HG02852 (cell line): ENCODE results near the gene LNX2.
A peak's percentile ranks its signal among the peaks of the same experiment; 100 is the strongest.
"Not testable (repeated sequence)": the region's sequence is repeated elsewhere in the genome, so short reads cannot be mapped to it uniquely, and the experiment has no call there.

Source experiments
- ATAC-seq: cut with Tn5 transposase; IDR thresholded peaks from one replicate; pipeline ENCODE4 v1.9.1; 2021; ENCODE audit warnings: mild to moderate bottlenecking, moderate library complexity; ENCODE audit not compliant: unreplicated experiment

LNX2 gene

GRCh38 chr13:27638001-27638400, 17.7 kb upstream of the LNX2 start:
- ATAC-seq: no peak

DNA sequence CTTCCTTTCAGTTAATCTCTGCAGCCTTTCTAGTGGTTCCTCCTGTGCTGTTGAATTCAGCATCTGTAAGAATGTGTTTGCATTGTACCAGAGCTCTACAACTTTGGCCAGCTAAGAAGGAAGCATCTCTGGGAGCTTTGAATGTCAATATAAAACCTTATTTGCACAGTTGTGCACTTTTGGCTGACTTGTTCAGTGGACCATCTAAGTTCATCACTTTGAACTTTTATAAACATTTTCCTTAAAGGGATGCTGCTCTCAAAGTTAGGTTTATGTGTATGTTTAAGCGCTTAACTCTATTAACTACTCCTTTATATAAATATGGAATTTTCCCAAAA, 16.9 kb upstream of the LNX2 start:
- no peak for ATAC-seq

GRCh38 chr13:27636589-27637288, 16.4 kb upstream of the LNX2 start:
- no peak for ATAC-seq

DNA sequence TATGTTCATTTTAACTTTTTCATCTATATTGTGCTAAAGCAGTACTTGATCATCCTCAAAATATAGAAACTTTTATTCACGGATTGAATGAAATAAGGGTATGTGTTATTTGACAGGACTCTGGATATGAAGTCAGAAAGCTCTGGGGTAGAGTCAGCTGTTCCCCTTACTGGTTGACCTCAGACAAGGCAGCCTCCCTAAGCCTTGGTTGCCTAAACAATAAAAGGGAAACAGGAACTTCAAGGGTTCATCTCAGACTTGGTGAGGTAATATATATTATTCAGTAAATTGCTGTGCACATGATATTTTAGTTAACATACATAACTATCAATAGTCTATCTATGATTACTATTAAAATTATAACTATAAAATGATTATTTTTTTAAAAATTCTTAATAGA, 14.9 kb upstream of the LNX2 start:
- ATAC-seq: no peak

DNA sequence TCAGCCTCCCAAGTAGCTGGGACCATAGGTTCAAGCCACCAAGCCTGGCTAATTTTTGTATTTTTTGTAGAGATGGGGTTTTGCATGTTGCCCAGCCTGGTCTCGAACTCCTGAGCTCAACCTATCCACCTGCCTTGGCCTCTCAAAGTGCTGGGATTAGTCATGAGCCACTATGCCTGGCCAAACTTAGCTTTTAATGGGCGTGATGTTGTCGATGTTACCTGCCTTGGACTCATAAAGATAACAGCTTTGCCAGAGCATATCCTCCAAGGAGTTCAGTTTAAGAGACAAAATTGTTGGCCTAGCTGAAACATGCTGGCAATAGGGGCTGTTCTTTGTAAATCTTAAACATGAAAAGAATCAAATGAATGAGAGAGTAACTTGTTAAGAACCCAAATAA, 14.5 kb upstream of the LNX2 start:
- no peak for ATAC-seq

- ATAC-seq: no peak
Measured at GRCh38 chr13:27634231-27634630, 13.9 kb upstream of the LNX2 start.

GRCh38 chr13:27632648-27633047, 12.3 kb upstream of the LNX2 start:
- no peak for ATAC-seq

GRCh38 chr13:27632214-27632613, 11.9 kb upstream of the LNX2 start:
- no peak for ATAC-seq

DNA sequence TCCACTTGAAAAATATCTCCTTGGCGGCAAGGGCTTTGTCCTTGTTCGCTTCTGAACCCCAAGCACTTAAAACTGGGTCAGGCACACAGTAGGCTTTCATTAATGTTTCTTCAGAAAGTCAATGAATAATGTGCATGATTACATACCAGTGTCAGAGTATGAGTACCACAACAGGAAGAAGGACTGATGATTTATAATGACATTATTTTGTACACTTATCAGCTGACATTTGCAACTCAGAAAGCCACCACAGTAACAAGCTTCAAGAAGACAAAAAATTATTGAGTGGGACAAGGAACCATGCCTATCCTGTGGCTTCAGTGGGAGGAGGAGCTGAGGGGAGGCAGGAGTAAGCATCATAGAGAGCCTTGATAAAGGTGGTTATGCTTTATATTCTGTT, 11.3 kb upstream of the LNX2 start:
- ATAC-seq: no peak

- ATAC-seq: no peak
Measured at GRCh38 chr13:27631156-27631555, 10.8 kb upstream of the LNX2 start.

DNA sequence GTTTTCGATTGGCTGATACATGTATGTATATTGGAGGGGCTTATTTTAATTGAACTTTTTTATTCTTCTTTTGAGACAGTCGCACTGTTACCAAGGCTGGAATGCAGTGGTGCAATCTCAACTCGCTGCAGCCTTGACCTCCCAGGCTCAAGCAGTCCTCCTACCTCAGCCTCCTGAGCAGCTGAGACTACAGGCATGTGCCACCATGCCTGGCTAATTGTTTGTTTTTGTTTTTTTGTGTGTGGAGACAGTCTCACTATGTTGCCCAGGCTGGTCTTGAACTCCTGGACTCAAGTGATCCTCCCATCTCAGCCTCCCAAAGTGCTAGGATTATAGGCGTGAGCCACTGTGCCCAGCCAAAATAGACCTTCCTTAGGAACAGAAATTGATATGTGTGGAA, 8.4 kb upstream of the LNX2 start:
- ATAC-seq: not testable (repeated sequence)

DNA sequence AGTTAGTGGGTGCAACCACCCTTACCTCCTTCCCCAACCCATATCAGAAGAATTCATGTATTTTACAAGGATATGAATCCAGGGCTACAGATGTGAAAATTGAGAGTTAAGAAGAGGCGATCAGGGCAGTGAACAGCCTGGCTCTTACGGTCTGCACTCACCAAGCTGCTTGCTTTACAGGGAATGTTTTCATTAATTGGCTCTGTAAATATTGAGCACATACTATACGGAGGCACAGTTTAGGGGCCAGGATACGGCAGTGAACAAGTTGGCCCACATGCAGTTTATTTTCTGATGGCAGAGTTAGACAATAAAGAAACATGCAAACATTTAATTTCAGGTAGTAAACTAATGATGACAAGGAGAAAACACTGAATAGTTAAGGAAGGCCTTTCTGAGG, 7.8 kb upstream of the LNX2 start:
- ATAC-seq: no peak

- ATAC-seq: no peak
Measured at GRCh38 chr13:27627380-27627779, 7.1 kb upstream of the LNX2 start.

DNA sequence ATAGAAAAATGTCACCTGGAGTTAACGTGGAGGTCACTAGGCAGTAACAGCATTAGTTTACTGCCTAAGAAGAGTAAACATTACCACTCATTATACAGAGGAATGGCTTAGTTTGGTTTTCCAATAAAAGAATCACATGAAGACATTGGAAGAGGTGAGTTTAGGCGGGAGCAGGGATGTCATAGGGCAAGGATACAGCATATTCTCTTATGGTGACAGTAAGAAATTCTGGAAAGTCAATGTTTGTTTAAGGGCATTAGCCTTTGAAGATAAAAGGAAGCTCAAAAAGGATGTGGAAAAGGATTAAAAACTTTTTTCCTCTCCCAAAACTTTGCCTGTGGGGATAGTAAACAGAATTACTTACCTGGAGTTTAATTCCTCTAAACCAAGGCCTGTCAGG, 5.5 kb upstream of the LNX2 start:
- no peak for ATAC-seq

DNA sequence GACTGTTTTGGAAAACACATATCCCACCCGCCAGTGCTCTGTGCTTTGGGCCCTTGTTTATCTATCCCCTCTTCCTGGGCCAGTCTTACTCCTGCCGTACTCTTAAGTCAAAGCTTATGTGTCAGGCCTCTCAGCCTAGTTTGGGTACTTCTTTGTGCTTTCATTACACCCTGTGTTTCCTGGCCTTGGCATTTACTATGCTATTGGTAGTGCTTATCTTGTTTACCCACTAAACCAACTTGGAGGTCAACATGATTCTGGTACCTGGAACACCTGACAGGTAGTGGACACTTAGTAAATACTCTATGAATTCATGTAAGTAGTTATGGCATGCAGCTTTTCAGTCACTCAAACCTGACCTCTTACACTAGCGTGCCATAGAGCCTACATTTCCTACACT, 3.7 kb upstream of the LNX2 start:
- no peak for ATAC-seq

DNA sequence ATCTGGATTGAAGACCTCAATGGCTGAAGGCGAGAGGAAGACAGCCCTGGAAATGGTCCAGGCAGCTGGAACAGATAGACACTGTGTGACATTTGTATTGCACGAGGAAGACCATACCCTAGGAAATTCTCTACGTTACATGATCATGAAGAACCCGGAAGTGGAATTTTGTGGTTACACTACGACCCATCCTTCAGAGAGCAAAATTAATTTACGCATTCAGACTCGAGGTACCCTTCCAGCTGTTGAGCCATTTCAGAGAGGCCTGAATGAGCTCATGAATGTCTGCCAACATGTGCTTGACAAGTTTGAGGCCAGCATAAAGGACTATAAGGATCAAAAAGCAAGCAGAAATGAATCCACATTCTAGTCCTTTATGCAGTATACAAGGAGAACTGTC, 2.6 kb upstream of the LNX2 start:
- ATAC-seq: no peak

DNA sequence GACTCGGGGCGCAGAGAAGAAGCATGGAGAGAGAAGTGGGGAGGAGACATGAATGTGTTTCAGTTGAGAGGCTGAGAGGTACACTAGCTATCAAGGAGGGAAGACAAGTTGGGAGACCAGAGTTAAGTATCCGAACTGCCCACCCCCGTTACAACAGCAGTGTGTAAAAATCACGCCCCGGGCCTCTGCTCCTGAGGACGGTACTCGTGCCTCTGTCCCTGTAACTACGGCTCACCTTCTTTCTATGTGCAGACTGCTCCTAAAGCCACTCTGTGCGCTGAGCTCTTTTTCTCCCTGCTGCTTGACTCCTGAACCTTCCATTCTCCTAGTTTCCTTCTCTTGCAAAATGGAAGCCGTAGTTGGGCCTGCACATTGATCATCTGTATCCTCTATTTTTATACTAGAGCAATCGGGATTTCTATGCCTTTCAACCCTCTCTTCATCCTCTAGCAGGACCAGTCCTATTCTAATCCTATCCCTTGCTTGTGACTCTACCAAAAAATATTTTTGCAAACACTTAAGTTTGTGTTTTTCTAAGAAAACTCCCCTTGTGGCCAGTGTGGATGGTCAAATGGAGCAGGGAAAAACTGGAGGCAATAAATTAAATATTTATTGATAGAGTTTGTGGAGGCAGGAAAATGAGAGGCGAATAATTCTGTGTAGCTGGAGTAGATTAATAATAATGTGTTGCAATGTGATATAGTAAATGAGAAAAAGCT, 1.9 kb upstream of the LNX2 start:
- ATAC-seq: peak; percentile 0

DNA sequence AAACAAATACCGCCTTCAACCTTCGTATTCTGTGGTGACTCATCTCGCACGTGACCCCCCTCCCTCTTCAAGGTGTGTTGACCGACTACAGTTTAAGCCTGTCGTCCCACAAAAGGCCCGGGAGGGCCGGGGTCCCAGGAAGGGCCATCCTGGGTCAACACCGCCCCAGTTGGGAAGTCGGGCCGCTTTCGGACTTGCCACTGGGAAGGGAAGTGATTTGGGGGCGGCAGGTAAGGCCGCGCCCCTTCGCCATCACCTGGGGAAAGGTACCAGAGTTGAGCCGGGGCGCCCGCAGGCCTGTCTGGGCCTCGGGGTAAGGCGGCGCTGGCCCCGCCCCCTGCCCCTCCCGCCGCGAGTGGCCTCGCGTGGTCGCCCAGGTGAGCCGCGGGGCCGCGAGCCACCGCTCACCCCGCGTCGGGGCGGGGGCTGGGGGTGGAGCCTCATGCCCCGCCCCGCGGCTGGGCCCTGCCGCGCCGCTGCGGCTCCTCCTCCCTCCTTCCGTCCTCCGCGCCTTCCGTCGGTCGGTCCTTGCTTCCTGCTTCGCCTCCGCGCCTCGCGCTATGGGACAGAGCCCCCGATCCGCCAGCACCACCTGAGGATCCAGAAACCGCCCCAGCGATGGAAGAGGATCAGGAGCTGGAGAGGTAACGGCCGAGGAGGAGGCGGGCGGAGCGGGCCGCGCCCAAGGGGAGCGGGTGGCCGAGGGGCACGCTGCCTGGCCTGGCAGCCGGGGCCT, 1.2 kb upstream of the LNX2 start, which contains the start of gene POLR1D:
TSS of gene POLR1D (plus strand) at position 527 of the 736 bp plus-strand sequence. CDS start at position 619, 92 bp downstream.
- ATAC-seq: peak; percentile 58

DNA sequence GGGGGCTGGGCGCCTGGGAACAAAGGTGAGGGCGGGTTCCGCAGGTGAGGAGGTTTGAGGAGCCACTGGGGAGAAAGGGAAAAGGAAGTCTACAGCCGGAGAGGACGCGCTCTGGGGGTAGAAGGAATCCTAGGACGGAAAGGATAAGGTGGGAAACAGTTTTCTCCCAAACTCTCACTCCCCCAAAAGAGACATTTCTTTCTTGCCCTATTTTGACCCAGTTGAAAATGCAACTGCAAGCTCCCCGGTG, 712 bp upstream of the LNX2 start:
- no peak for ATAC-seq

GRCh38 chr13:27619728-27620376, 477 bp downstream of the LNX2 start:
- peak; percentile 27 for ATAC-seq

DNA sequence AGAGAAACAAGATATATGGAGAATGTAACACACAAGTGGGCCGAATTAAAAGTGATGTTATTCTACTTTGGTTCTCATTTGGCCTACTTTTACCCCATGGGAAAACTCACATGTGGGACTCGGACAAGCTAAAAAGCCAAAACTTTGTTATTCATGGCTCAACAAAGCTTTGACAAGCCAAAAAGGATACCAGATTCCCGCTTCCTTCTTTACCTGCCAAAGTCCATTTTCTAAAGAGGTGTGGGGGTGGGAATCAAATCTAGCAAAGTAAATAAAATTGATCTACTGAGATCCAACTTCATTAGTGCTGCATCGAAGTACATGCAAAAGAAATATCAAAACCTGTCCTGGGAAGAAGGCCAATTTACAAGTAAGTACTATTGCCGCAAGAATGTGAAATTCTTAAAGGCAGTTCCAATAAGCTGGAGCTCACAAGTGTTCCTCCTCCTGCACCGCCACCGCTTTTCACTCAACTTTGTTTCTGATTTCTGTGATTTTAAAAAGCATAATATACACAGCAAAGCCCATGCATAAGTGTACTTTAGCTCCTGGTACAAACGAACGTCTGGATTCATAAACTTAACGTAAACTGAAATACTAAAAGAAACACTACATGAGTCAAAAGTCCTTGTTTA, 1.1 kb downstream of the LNX2 start:
- ATAC-seq: no peak
